ENCODE measurements around the gene HAS3.

GRCh38 chr16:69138608-69139007 is 33.2 kb downstream of the HAS3 start:
- TF ChIP-seq ZNF629 (tag by site-specific recombination; IDR thresholded peaks at IDR 0.05) (no peak), ZNF239 (tag by site-specific recombination; IDR thresholded peaks at IDR 0.05) (no peak), MEIS1 (CRISPR knock-in tag; IDR thresholded peaks at IDR 0.05; ENCODE audit: borderline replicate concordance) (no peak), CTCF (tag by site-specific recombination; IDR thresholded peaks at IDR 0.05) (no peak), ZNF513 (tag by site-specific recombination; IDR thresholded peaks at IDR 0.05) (no peak), ZNF114 (tag by site-specific recombination; IDR thresholded peaks at IDR 0.05) (no peak), ZNF488 (tag by site-specific recombination; IDR thresholded peaks at IDR 0.05) (no peak), ZBTB8A (tag by site-specific recombination; IDR thresholded peaks at IDR 0.05) (no peak), KLF7 (tag by site-specific recombination; IDR thresholded peaks at IDR 0.05; ENCODE audit: borderline replicate concordance) (no peak)
